HFFc6 (cell line): ENCODE data around the gene DDHD1. TPM values are rescaled to one million over a fixed set of nuclear protein-coding genes. Genes with fewer than 3 reads are reported as not detected.
"Not testable (repeated sequence)": the region's sequence is repeated elsewhere in the genome, so short reads cannot be mapped to it uniquely, and the experiment has no call there.

ENCODE experiments used
- DNase-seq: peaks from one replicate; pipeline ENCODE4 v3.0.0-alpha.2; 2018
- H3K27ac Mint-ChIP-seq: 2 replicates; pipeline ENCODE4 v1.8.0; 2020; ENCODE audit warnings: mild to moderate bottlenecking, mixed read lengths
- H3K27me3 Mint-ChIP-seq: 2 replicates; pipeline ENCODE4 v1.8.0; 2021; ENCODE audit warnings: mild to moderate bottlenecking, moderate library complexity, mixed read lengths; ENCODE audit not compliant: insufficient read depth
- H3K36me3 Mint-ChIP-seq: 2 replicates; pipeline ENCODE4 v1.8.0; 2021; ENCODE audit warnings: low read depth, mixed read lengths
- H3K4me1 Mint-ChIP-seq: 2 replicates; pipeline ENCODE4 v1.8.0; 2020; ENCODE audit warnings: low read depth, mixed read lengths
- H3K4me3 Mint-ChIP-seq: 2 replicates; pipeline ENCODE4 v1.8.0; 2020; ENCODE audit warnings: mild to moderate bottlenecking, moderate library complexity, mixed read lengths
- H3K9me3 Mint-ChIP-seq: 2 replicates; pipeline ENCODE4 v1.8.0; 2020; ENCODE audit warnings: mild to moderate bottlenecking, mixed read lengths
- total RNA-seq, 6 experiments: library from RNA; stranded (reverse); fragmentation: NEBNext Ultra II Directional; extraction: Animal tissue kit (Norgen Biotek cat#: 25700); gene quantifications; 2 replicates in 1 of 6; 3 replicates in 5 of 6; pipeline ENCODE4 v1.2.3, GENCODE V29; 2021
- TF ChIP-seq, protein P1 (sequence below): fragments of 200-600 bp; sonication (generic); IDR thresholded peaks from 2 replicates; pipeline ENCODE4 v1.5.0; 2021; ENCODE audit warnings: antibody characterized with exemption, mild to moderate bottlenecking

The DDHD1 gene
- total RNA-seq, 6 experiments from 2014 or later = 9.1 to 10.7 (median 9.7) TPM

DNA sequence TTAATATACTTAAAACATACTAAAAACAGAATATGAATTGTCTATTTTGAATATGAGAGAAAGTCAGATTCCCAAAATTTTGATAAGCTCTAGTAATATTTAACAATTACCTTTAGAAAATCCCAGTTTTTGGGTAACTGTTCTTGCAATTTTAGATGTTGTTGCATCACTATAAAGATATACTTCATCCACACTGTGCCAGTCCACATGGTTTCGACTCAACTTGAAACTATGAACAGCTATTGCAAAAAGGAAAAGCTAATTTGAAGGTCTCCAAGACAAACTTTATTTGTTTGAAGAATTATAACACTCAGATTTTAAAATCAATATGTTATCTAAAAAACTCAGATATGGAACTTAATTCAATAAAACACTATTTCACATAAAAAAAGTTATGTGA lies 59.9 kb downstream of the DDHD1 start:
- H3K9me3 Mint-ChIP-seq = peaks cover 5% of the 10 kb centered on the region; the same call in 1 of the 2 replicates
- no peak overlapping the region for H3K4me3 Mint-ChIP-seq
- H3K4me1 Mint-ChIP-seq = no peaks in the 10 kb centered on the region
- DNase-seq = no peak
- TF ChIP-seq, protein P1, sequence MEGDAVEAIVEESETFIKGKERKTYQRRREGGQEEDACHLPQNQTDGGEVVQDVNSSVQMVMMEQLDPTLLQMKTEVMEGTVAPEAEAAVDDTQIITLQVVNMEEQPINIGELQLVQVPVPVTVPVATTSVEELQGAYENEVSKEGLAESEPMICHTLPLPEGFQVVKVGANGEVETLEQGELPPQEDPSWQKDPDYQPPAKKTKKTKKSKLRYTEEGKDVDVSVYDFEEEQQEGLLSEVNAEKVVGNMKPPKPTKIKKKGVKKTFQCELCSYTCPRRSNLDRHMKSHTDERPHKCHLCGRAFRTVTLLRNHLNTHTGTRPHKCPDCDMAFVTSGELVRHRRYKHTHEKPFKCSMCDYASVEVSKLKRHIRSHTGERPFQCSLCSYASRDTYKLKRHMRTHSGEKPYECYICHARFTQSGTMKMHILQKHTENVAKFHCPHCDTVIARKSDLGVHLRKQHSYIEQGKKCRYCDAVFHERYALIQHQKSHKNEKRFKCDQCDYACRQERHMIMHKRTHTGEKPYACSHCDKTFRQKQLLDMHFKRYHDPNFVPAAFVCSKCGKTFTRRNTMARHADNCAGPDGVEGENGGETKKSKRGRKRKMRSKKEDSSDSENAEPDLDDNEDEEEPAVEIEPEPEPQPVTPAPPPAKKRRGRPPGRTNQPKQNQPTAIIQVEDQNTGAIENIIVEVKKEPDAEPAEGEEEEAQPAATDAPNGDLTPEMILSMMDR = no peak
- peaks cover 15% of the 10 kb centered on the region for H3K36me3 Mint-ChIP-seq
- no peaks in the 10 kb centered on the region for H3K27me3 Mint-ChIP-seq
- no peak overlapping the region for H3K27ac Mint-ChIP-seq

DNA sequence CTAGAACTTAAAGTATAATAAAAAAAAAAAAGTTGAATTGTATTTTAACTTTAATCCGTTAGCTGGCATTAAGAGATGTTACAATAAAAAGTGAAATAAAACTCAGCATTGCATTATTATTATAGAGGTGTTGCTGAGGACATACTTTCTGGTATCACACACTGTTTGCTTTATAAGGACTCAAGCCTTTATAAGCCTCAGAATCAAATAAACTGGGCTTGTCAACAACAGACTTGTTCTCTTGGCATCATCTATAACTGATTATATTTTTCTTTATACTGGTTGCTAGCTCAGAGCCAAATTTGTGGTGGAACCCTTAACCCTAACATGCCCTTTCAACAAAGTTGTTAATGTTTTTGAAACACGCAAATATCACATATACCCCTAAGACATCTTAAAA lies 62.3 kb downstream of the DDHD1 start:
- H3K4me3 Mint-ChIP-seq = no peak overlapping the region
- H3K9me3 Mint-ChIP-seq = peaks cover 5% of the 10 kb centered on the region; the same call in 1 of the 2 replicates
- H3K27ac Mint-ChIP-seq = no peak overlapping the region
- TF ChIP-seq, protein P1 = no peak
- no peak for DNase-seq
- peaks cover 27% of the 10 kb centered on the region for H3K36me3 Mint-ChIP-seq
- H3K4me1 Mint-ChIP-seq = no peaks in the 10 kb centered on the region
- no peaks in the 10 kb centered on the region for H3K27me3 Mint-ChIP-seq

DNA sequence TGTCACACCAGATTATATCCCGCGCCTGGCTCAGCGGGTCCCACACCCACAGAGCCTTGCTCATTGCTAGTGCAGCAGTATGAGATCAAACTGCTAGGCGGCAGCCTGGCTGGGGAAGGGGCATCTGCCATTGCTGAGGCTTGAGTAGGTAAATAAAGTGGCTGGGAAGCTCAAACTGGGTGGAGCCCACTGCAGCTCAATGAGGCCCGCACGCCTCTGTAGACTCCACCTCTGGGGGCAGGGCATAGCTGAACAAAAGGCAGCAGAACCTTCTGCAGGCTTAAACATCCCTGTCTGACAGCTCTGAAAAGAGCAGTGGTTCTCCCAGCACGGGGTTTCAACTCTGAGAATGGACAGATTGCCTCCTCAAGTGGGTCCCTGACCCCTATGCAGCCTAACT lies 68.2 kb downstream of the DDHD1 start:
- H3K4me3 Mint-ChIP-seq, H3K9me3 Mint-ChIP-seq, H3K27ac Mint-ChIP-seq, DNase-seq, H3K27me3 Mint-ChIP-seq, H3K4me1 Mint-ChIP-seq: not testable (repeated sequence)
- peaks cover 32% of the 10 kb centered on the region for H3K36me3 Mint-ChIP-seq

DNA sequence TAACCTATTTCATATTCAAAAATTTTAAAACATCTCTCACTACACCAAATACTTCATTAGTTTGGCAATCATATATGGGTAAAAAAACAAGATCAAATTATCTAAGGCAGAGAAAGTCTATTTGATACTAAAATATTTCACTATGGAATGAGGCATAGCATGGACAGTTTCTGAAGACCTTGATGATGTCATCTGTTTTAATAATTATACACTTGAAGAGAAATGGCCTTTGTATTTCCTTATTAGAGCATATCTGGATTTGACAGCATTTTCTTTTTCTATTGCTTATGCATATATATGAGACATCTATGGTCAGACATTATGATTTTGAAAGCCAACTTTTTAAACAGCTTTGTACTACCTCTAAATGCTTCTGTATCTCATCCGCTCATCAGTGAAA lies 88.6 kb downstream of the DDHD1 start:
- Mint-ChIP-seq H3K36me3 (no peaks in the 10 kb centered on the region), H3K27ac (no peak overlapping the region), H3K27me3 (no peaks in the 10 kb centered on the region), H3K4me1 (peaks cover 9% of the 10 kb centered on the region), H3K4me3 (no peak overlapping the region), H3K9me3 (no peaks in the 10 kb centered on the region)
- no peak for DNase-seq
- TF ChIP-seq, protein P1 = no peak

DNA sequence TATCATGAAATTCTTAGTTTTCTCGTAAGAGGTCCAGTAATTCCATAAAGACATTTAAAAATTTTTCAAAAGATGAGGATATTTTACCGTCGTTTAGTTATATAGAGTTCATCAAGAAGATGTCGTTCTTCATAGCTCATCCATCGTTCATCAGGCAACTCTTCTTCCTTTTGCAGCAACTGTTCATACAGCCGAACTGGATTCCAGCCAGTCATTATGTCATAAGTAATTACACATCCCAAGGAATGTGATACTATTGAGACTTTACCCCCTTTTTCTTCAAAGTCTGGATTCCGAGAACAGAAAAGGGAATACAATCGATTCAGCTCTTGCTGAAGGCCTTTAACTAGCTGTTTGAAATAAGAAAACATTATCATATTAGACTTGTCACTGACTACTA lies 90.3 kb downstream of the DDHD1 start:
- no peaks in the 10 kb centered on the region for H3K27me3 Mint-ChIP-seq
- no peak overlapping the region for H3K4me3 Mint-ChIP-seq
- peaks cover 9% of the 10 kb centered on the region for H3K4me1 Mint-ChIP-seq
- TF ChIP-seq, protein P1 = no peak
- no peak overlapping the region for H3K27ac Mint-ChIP-seq
- no peak for DNase-seq
- H3K36me3 Mint-ChIP-seq = no peaks in the 10 kb centered on the region
- H3K9me3 Mint-ChIP-seq = no peaks in the 10 kb centered on the region

DNA sequence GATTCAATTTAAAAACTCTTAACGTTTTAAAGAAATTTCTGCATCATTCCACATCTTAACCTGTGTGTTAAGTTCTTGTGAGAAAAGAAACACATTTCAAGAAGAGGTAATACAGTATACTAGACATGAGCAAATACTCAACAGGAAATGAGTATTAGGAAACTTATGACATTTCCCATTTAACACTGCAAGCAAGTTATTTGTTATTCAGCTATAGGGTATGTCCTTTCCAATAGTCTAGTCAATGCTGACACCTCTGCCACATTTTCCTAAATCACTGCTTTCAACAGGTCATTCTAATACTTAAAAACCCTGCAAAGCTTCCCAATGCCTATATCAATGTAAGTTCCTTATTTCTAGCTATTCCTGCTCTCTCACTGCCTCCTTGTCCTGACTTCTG lies 93.1 kb downstream of the DDHD1 start:
- Mint-ChIP-seq H3K36me3 (no peaks in the 10 kb centered on the region), H3K27me3 (no peaks in the 10 kb centered on the region), H3K27ac (no peak overlapping the region), H3K4me1 (peaks cover 12% of the 10 kb centered on the region), H3K9me3 (no peaks in the 10 kb centered on the region), H3K4me3 (no peak overlapping the region)
- TF ChIP-seq, protein P1 = no peak
- no peak for DNase-seq
